AG10803 (cell line): ENCODE data around the gene MAFG.

Experiments used
- DNase-seq: peaks from one replicate; pipeline ENCODE4 v3.0.0; 2010; ENCODE audit warnings: low read depth
- H3K4me3 ChIP-seq: 2 replicates; pipeline ENCODE4 v1.5.1; 2011; ENCODE audit warnings: mild to moderate bottlenecking, low read length, control low read depth
- CTCF ChIP-seq: conservative IDR thresholded peaks from 2 replicates; pipeline ENCODE4 v1.5.1; 2011; ENCODE audit warnings: mild to moderate bottlenecking, low read length, control low read depth, inconsistent platforms

The MAFG gene

DNA sequence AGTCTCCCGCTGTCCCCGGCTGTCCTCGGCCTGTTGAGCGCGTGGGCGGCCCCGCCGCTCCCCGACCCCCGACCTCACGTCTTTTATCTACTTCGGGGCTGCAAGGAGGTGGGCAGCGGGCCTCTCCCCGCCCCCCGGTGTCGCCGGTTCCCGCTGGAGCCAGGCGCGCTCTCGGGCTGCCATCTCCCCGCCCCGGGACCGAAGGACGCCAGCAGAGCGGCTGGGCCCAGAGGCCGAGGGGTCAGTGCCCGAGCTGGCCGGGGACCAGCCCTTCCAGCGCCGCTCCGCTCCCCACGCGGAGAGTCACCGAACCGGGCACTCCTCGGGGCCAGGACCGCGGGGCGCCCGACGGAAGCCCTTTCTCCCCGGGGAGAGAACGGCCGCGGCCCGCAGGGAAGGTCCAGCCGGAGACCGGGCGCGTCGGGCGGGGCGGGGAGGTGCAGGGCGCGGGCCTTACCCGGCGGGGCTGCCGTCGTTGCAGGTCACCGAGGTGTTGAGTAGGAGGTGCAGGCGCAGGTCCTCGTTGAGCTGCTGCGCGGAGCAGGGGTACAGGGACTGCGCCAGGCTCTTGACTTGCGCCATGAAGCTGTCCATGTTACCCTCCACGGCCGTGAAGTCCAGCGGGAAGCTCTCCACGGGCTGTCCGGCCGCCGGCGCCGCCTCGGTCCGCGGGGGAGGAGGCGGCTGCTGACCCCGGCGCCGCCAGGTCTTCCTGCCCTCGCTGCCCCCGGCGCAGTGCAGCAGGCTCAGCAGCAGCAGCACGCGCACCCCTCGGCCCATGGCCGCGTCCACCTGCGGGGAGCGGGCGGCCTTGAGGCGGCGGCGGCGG is 32.8 kb upstream of the MAFG start:
- DNase-seq: no peak
- no peak for TF ChIP-seq CTCF
- no peak overlapping the region for H3K4me3 ChIP-seq

DNA sequence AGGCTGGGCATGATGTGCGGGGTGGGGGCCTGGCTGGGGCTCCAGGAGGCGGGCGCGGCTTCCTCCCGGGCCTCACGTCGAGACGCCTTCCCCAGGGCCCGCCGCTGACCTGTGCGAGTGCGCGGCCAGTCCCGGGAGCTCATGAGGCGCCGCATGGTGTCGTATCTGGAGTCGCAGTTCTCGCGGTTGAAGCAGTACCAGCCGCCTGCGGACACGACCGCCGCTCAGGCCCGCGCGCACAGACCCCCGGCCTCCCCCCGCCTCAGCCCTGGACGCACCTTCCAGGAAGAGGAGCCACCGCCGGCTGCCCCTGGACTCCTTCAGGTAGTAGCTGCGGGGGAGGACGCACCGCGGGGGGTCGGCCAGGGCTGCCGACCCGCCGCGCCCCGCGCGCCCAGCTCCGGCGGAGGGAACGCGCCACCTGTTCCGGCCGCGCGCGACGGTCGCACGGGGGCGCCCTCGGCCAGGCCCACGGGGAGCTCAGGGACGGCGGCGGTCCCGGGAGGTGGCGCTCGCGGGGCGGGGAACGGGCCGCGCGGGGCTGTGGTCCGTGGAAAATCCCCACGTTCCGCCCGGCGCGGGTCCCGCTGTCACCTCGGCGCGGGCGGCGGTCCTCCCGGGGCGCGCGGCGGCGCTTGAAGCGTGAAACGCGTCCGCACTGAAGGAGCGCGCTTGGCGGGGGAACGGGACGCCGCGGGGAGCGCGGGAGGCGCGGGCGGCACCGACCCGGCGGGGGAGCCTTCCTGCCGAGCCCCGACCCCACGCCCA is 32.0 kb upstream of the MAFG start:
- no peak overlapping the region for H3K4me3 ChIP-seq
- TF ChIP-seq CTCF: peak; percentile 40
- peak; percentile 35 for DNase-seq

GRCh38 chr17:81958633-81959342 is 31.3 kb upstream of the MAFG start:
- DNase-seq: no peak
- H3K4me3 ChIP-seq: no peak overlapping the region
- no peak for TF ChIP-seq CTCF

GRCh38 chr17:81957691-81958432 is 30.3 kb upstream of the MAFG start:
- H3K4me3 ChIP-seq: no peak overlapping the region
- no peak for DNase-seq
- no peak for TF ChIP-seq CTCF

DNA sequence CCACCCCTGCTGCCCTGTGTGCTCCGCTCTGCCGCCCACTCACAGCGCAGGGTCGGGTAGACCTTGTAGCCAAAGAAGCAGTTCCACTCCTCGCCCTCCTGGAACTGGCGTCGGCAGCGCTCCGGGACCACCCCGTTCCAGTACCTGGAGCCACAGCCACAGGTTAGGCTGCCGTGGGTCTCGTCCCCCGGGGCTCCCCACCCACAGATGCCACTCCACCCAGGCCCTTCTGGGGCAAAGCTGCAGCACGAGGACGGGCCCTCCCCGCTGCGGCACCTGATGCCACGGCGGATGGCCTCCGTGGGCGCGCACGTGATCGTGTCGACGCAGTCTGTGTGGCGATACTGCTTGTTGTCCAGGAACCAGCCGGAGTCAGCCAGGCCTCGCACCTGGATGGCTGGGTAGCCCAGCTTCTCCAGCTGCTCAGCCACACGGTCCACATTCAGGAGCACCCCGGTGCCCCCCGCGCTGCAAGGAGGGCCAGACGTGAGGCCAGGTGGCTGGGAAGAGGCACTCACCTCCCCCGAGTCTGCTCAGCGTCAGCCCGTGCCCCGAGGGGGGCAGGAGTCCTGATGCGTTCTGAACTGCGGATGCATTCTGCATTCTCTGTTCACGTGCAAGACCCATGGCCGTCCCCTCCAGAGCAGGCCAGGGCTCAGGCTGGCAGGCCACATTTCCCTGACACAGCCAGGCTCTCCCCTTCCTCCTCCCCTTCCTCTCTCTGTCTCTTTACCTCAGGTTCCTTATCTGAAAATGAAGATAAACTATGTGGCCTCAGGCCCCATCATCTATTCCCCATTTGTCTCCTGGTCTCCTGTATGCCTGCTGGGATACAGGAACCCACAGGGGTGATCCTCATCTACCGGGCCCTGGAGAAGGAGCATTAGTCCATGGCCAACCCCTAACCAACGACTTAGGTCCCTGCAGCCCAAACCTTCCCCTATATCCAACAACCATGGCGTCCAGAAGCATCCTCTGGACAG is 29.4 kb upstream of the MAFG start:
- H3K4me3 ChIP-seq: no peak overlapping the region

More for the DNA sequence above, 29.4 kb upstream of the MAFG start:
- TF ChIP-seq CTCF: no peak
- no peak for DNase-seq
